Ureter (tissue), 1 donor: Measurements from ENCODE around the gene METTL15. TPM values are rescaled to one million over a fixed set of nuclear protein-coding genes. Genes with fewer than 3 reads are reported as not detected.
"Not testable (repeated sequence)": the region's sequence is repeated elsewhere in the genome, so short reads cannot be mapped to it uniquely, and the experiment has no call there.

Source experiments
- DNase-seq: peaks from one replicate; pipeline ENCODE4 v3.0.0-alpha.2; 2020; ENCODE audit warnings: low spot score
- total RNA-seq: library from RNA; stranded (reverse); gene quantifications from one replicate; pipeline ENCODE4 v1.2.4, GENCODE V29; 2023
- donor health status: DM: yes; HTN: yes; CAD: no.

Gene METTL15
- total RNA-seq, 1 donor from 2014 or later = 23.2 TPM

DNA sequence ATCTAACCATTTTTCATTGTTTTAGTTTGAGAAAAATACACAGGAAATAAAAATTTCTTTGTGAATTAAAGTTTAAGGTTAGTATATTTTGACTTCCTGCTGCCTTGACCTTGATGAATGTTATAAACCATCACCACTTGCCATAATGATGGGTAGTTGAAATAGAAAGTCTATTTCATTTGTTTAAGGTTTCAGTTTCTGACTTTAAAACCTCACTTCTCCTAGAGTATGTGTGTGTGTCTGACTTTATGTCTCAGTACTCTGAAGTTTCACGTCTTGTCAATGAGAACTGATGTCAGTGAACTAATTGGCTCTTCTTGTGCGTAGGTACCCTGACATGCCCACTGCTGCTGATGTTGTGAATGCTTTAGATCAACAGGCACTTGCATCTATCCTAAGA lies 188.2 kb downstream of the METTL15 start:
- DNase-seq = no peak

DNA sequence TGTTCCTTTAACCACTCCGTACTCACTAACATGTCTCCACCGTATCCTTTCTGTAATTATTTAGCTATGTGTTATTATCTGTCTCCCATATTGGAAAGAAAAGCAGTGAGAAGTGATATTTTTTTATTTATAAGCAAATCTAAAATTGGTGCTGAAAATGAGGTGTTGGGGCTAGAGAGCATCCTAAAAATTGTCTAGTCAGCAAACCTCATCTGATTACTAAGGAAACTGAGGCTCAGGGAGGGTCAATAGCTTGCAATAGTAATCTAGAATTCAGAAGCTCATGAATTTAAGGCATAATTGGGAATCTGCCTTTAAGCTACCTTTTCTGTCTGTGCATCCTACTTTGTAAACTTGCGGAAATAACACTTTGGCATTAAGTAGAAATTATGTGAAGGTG lies 190.0 kb downstream of the METTL15 start:
- no peak for DNase-seq

DNA sequence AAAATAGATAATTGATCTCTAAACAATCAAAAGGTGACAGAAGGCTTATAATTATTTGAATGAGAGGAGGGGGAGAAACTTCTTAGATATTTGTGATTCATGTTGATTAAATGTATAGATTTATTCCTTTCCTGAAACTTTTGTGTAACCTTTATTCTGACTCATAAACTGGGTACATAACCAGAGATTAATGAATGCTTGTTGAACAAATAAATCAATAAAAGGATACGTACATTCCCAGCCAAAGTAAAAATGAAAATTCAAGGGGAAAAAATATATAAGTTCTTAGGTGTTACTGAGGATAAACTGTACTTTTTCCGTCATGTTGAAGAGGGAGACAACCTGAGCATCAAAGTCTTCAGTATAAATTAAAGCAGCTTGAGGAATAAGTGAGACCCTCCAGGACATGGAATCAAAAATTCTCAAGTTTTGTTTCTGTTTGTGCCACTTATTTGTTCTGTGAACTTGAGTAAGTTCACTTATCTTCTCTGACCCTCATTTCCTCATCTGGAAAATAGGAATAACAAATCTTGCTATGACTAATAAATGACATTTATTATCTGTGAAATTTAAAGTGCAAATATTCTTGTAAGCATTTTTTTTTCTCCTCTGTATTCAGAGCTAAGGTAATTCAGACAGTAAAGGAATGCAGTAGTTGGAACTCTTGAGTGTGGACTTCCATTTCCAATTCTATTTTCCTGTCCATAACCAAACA lies 195.4 kb downstream of the METTL15 start:
- no peak for DNase-seq

DNA sequence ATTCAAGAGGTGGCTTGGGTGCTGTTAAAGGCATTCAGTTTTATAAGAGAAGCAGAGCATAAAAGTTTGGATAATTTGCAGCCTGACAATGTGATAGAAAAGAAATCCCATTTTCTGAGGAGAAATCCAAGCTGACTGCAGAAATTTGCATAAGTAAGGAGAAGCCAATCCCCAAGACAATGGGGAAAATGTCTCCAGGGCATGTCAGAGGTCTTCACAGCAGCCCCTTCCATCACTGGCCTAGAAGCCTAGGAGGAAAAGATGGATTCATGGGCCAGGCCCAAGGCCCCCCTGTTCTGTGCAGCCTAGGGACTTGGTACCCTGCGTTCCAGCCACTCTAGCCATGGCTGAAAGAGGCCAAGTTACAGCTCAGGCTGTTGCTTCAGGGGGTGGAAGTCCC lies 207.3 kb downstream of the METTL15 start:
- no peak for DNase-seq

DNA sequence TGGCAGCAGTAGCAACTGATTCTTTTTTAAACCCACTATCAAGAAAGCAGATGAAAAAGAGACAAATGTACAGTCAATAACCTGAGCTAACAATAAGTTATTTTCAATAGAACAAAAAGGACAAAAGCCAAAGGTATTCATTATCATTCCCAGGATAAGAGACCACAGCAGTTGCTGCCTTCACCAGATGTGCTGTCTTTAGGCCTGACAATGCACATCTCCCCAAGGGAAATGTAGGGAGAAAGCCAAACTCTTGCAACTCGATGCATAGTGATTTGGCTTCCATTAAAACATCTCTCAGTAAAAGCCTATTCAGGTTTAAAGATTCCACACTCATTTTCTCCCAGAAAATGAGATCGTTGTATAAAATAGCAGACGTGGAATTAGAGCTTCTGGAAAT lies 210.7 kb downstream of the METTL15 start:
- DNase-seq = no peak

DNA sequence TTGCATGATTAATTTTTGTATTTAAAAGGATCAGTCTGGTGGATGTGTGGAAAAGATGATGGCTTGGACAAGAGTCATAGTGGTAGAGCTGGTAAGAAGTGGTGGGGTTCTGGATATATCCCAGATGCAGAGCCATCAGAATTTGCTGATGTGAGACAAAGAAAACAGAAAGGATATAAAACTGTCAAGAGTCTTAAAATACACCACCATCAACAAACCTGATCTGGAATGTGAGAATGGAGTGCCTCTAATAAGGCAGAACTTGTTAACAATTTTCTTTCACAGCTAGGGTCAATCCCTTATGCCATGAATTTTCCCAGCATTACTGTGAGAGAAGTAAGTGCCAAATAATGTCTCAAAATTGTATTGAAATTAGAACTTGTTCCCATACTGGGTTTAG lies 215.4 kb downstream of the METTL15 start:
- no peak for DNase-seq

DNA sequence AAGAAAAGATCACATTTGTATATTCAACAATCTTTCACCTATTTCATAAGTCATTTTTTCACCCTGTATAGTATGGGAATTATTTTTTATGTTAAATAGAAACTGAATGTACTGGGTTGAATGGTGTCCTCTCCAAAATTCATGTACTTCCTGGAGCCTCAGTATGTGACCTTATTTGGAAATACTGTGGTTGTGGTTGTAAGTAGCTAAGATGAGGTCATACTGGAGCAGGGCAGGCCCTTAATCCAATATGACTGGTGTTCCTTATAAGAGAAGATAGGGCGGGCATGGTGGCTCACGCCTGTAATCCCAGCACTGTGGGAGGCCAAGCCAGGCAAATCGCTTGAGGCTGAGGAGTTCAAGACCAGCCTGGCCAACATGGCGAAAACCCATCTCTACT lies 224.2 kb downstream of the METTL15 start:
- DNase-seq = not testable (repeated sequence)

DNA sequence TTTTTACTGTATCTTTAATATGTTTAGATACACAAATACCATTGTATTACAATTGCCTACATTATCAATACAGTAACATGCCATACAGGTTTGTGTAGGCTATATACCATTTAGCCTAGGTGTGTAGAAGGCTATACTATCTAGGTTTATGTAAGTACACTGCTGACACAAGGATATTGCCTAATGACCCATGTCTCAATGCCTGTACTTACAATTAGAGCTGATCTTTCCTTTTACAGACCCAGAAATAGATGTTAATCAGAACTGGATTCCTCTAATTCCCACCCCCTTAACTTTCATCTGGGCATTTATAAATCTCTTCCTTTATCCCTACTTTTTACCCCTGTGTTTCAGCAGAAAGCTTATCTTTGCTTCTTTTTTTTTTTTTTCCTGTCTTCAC lies 229.5 kb downstream of the METTL15 start:
- DNase-seq = no peak

DNA sequence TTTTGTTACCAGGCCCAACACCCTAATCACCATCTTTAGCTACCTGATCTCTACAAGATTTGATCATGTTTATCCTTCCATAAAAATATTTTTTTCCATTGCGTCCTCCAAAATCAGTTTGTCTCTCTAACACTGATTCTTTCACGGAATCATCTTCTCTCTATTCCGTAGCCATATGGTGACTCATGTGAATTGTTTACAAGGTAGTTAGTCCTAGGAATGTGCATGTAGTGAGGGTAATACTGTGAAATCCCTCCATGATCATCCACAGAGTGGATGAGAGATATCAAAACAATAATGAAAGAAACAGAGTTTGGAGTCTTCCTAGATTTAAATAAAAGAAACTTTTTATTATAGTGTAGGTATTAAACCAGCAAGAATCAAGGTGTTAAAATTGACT lies 230.2 kb downstream of the METTL15 start:
- no peak for DNase-seq

DNA sequence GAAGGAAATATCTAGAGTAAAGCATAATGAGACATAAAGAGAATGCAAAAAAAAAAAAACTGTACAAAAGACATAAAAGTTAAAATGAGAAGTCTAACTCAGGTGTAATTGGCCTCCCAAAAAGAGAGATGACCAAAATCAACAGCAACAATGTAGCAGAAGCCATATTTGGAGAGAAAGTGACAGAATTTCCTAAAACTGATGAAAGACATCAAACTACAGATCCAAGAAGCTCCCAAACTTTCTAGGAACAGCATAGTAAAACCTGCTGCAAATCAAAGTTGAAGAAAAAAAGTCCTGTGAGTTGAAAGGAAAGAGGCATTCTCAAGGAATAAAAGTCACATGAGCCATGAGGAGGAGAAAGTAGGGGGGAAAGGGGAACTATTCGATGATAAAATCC lies 231.3 kb downstream of the METTL15 start:
- no peak for DNase-seq

DNA sequence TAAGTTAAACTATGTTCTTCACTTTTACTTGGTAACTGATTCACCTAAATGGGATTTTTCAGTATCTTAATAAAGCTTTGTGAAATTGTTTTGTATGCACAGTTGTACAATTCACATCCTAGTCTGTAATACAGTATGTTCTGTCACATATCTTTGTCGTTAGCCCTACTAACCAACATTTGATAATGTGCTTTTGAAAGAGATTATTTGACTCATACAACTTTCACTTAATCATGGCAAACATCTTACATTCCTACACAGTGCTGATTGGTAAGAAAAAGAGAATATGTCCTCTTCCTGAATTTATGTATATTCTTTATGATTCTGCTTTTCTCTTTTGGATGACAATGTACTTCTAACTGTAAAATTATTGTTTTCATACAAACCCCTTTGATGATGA lies 234.5 kb downstream of the METTL15 start:
- DNase-seq = no peak

DNA sequence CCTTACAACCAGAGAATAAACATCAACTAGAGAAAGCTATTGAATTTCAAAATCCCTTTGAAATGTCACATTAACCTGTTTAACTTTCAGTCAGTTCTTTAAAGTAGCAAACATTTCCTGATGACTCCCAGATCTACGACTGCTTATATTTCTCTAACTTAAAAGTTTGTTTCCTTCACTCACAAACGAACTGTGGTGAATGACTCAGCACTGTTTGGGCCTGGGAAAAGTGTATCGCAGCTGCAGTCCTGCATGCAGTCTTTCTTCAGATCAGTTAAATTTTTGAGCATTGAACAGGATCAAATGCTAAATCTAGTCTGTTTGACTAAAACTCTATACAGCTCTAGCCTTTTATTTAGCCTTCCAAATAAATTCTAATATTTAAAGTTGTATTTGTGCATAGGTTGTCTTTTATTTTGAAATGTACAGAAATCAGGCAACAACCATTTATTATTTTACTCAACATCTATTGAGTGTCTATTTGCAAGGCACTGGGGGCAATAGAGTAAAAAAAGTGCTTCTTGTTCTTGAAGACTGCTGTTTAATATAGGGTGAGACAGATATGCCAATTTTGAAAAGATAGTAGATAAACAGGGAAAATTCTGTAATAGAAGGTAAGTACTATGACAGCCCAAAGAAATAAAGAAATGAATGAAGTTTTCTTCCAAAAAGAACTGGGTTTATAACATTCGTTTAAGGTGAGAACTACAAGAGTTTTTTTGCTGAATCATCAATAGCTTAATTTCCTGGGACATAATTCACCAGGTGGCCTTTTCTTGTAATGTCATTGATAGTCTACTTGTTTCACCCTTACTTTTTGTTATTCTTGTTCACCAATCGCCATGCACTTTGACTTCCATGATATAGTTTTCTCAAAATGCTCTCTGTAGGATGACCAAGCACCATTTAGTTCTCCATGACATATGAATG lies 235.4 kb downstream of the METTL15 start:
- DNase-seq = no peak

DNA sequence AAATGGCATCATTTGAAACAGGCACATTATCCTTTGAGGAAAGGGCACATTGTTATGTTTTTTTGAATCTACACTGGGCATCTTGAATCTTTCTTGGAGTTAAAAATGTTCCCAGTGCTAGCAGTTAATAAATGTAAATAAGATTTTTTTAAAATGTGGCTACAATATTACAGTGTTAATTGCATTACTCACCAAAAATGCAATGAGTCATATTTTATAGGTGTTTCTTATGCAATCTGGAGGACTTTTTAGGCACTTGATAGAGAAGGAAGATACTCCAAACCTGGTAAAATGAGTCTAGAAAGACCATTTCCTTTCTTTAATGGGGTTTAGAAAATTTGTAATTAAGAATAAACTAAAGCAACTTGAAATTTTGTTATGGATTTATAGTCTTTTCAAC lies 238.0 kb downstream of the METTL15 start:
- DNase-seq = no peak

DNA sequence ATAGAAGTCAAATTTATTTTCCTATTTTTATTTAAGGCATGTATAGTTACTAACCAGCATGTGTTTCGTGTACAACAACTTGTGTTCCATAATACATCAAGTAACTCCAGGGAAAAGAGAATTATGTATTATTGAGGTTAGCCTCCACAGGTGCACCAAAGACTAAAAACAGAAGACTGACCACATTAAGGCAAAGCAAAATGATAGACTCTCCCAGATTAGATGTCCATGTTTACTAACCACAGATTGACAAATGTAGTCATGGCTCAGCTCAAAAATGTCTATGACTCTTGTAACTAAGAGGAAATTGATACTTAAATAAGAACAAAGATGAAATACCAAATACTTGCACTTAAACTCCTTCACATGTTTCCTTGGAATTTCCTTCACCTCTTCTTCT lies 238.5 kb downstream of the METTL15 start:
- no peak for DNase-seq

DNA sequence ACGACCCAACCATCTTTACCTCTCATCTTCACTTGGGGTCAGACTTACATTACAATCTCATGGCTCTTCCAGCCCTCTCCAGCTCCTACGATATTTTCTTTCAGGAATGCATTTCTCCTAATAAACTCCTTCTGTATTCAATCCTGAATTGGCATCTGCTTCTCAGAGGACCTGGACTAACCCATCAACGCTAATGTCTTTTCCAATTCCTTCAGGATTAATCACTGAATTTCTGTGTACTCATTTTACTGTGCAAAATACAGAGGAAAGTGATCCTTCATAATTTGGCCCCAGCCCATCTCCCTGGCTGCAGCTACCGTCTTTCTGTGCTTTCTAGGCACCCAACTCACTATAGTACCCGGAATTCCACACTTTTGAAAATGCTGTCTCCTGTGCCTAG lies 239.2 kb downstream of the METTL15 start:
- DNase-seq = no peak

DNA sequence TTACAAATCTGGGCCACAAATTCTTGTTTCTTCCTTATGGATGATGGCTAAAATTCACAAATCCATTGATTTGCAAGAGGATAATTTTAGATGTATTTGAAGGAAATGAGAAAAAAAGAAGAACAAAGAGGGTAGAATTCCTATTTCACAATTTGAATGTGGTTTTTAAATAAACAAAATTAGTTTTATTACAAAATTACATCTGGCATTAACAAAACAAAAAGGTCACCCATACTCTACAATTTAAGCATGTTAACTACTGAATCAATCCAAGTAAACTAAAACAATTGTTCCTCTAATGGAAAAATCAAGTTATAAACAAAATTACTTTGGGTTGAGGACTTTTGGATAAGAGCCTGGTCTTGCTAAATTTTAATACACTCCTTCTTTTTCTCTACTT lies 242.0 kb downstream of the METTL15 start:
- DNase-seq = no peak

DNA sequence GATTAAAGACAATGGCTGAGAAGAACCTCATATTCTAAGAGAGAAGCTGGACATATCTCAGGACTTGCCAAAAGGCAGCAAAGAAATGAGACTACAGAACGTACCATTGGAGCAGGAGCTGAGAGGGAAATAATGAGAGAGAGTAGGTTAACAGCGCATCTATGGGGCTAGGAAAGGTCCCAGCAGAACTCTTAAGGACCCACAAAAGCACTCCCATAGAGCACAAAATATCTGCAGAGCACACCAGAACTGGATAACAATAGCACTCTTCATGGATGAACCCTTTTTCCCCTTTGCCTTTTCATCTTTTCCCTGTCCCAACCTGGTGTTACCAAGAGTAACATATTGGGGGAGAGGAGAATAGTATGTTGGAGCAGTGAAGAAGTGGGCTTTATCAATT lies 245.8 kb downstream of the METTL15 start:
- no peak for DNase-seq

DNA sequence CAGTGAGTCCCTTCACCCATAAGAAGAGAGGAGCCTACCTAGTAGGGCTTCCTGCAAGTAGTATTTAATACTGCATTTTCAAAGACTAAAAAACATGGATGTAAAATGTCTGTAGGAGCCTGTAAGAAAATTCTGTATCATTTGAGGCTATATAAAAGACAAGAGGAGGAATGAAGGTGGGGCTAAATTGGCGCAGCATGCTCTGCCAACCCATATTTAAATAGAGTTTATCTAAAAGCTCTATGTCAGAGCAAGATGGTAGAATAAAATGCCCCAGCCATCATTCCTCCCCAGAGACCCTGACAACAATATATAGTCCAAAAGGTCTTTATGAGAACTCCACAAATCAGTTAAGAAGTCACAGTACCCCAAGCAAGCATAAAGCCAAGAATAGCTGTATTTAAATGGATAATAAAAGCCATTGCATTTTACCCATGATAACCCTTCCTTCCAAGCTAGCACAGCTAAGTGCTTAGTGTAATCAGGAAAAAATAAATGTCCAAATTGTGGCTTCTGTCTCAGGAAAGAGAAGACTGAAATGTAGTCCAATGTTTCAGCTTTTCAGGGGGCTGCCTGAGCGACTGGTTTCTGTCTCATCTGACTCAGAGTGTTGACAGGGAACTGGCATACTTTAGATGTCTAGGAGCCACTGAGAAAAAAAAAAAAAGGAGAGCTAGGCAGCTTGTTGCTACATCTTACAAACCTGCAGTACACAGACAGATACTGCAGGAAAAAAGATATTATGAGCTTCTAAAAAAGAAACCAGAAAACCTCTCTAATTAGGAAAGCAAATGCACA lies 258.6 kb downstream of the METTL15 start:
- DNase-seq = no peak

DNA sequence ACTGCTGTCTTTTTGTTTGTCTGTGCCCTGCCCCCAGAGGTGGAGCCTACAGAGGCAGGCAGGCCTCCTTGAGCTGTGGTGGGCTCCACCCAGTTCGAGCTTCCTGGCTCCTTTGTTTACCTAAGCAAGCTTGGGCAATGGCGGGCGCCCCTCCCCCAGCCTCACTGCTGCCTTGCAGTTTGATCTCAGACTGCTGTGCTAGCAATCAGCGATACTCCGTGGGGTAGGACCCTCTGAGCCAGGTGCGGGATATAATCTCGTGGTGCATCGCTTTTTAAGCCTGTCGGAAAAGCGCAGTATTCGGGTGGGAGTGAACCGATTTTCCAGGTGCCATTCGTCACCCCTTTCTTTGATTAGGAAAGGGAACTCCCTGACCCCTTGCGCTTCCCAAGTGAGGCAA lies 269.9 kb downstream of the METTL15 start:
- DNase-seq = not testable (repeated sequence)
